Left renal cortex interstitium (tissue), 4 donors: ENCODE data around the gene TCF4. TPM values are rescaled to one million over a fixed set of nuclear protein-coding genes. Genes with fewer than 3 reads are reported as not detected.

Experiments
- DNase-seq, 4 donors: peaks; one replicate each; pipeline ENCODE4 v3.0.0-alpha.2; 2013; ENCODE audit warnings: low read depth in 4 of 4, low spot score in 2 of 4, missing footprints in 1 of 4
- polyA plus RNA-seq, 4 donors: library from polyadenylated mRNA; unstranded; fragments of 120-200 nt; gene quantifications; one replicate each; pipeline ENCODE4 v1.2.1, GENCODE V29; 2013; ENCODE audit not compliant: insufficient read length in 4 of 4

TCF4 gene
- polyA plus RNA-seq, 4 donors = 60.9 to 74.8 (median 71.2) TPM

GRCh38 chr18:55369346-55369745 lies 218.6 kb downstream of the TCF4 start:
- DNase-seq = no peak

DNA sequence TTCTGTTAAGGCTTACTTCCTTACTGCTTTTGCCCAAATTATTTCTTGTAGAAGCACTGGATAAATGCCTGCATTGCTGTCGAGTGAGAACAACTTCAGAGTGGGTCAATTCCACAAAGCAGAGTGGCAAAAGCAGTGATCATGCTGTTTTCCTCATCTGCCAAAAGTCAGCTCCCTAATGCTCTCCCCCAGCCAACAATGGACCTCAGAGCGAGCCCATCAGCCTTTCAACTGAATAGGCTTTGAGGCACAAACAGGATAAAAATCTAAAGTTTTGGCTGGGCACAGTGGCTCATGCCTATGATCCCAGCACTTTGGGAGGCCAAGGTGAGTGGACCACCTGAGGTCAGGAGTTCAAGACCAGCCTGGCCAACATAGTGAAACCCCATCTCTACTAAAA lies 222.7 kb downstream of the TCF4 start:
- DNase-seq = no peak

DNA sequence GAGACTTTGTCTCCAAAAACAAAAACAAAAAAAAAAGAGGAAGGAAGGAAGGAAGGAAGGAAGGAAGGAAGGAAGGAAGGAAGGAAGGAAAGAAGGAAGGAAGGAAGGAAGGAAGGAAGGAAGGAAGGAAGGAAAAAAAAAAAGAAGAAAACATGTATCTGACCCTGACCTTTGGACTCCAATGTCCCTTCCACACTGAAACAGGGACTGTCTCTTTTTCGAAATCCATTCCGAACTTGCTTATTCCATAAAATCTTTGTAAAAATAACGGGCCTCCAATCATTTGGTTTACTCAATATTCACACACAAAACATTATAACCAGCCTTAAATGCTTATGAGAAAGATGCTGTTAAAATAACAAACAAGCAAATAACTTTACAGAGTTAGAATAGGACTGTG lies 225.7 kb downstream of the TCF4 start:
- DNase-seq = no peak

DNA sequence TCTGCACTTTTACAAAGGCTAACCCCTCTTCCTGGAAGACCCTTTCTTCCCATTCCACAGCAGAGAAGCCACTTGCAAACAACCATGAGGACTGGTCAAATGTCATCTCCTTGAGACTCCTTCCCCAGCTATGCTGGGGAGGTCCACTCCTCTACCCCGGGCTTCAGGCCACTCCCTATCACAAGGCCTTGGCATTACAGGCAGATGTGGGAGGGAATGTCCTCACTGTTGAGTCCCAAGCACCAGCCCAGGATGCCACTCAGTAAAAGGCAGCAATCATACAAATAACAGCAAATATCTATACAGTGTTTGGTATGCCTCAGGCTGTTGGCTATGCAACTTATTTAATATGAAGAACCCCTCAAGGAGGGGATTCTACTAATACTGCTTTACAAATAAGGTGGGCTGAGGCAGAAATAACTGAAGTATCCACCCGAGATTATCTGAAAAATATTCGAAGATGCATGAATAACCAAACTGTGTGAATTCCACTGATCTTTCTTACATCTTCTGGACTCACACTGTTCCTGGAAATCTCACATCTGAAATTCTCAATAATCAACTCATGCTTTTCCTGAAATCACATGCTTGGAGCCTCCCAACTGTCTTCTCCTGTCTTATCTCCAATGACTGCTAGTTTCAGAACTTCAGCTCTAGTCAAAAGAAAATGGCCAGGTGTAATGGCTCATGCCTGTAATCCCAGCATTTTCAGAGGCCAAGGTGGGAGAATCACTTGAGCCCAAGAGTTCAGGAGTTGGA lies 226.3 kb downstream of the TCF4 start:
- DNase-seq = no peak

- no peak for DNase-seq
These were observed 227.9 kb downstream of the TCF4 start for GRCh38 chr18:55360061-55360460.

- DNase-seq = no peak
These were observed 231.2 kb downstream of the TCF4 start for GRCh38 chr18:55356815-55357214.

GRCh38 chr18:55355223-55355622 lies 232.8 kb downstream of the TCF4 start:
- no peak for DNase-seq

DNA sequence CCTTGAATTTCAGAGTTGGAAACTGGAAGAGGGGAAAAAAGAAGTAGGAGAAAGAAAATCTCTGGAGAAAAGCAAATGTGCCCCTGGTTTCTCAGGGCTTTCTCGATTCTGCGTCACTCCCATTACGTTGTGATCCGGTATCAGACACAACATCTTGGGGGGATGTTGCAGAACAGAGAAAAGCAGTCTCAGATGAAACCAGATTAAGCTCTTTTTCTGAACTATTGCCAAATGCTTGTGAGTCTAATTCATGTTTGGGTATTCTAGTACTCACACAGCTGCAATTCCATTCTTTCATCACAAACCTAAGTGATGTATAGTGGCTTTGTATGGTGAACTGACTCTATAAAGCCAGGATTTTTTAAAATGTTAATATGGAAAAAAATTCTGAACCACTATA lies 233.2 kb downstream of the TCF4 start:
- no peak for DNase-seq

- no peak for DNase-seq
These were observed 234.2 kb downstream of the TCF4 start for GRCh38 chr18:55353806-55354205.

DNA sequence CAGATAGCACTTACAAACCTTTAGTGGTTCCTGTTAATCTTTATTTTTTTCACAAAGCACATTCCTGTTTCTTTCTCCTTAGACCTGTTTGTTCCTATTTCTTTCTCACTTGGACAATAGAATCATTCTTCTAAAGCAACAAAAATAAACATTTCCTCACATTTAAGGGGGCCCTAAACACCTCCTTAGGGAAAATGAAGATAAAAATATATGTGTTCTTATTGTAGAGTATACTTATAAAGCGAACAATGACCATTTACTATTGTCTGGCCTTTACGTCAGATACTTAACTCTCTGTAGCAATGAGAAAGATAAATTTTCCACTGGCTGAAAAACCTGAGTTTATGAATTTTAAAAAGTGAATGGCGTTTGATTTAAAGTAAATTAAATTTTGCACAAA lies 234.6 kb downstream of the TCF4 start:
- DNase-seq = no peak

GRCh38 chr18:55351980-55352714 lies 235.8 kb downstream of the TCF4 start:
- DNase-seq = no peak

- DNase-seq = no peak
These were observed 236.7 kb downstream of the TCF4 start for GRCh38 chr18:55351241-55351691.

- DNase-seq = no peak
These were observed 238.3 kb downstream of the TCF4 start for GRCh38 chr18:55349685-55350084.

GRCh38 chr18:55346961-55347740 lies 240.8 kb downstream of the TCF4 start:
- no peak for DNase-seq

DNA sequence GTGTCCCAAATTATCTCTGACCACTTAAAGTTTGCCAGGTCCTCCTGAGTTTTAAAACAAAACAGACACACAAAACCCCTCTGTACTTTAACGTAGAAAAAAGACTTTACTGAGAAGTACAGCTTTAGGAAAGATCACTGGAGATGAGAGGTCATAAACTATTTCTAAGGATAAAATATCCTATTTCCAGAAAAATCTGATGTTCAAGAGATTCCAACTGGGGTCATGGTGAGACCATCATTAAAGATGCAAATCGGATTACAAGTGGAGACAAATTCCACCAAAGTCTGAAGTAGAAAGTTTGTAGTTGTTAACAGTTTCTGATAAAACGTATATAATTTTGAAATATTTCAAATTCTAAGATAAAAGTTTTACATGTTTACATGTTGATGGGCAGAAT lies 241.6 kb downstream of the TCF4 start:
- no peak for DNase-seq

- no peak for DNase-seq
These were observed 242.7 kb downstream of the TCF4 start for GRCh38 chr18:55345103-55345950.

- no peak for DNase-seq
These were observed 244.5 kb downstream of the TCF4 start for GRCh38 chr18:55343396-55344073.

- DNase-seq = no peak
These were observed 247.0 kb downstream of the TCF4 start for GRCh38 chr18:55340998-55341397.

- no peak for DNase-seq
These were observed 248.0 kb downstream of the TCF4 start for GRCh38 chr18:55339990-55340389.
